ENCODE measurements around the gene SLC25A29.

Gene SLC25A29

DNA sequence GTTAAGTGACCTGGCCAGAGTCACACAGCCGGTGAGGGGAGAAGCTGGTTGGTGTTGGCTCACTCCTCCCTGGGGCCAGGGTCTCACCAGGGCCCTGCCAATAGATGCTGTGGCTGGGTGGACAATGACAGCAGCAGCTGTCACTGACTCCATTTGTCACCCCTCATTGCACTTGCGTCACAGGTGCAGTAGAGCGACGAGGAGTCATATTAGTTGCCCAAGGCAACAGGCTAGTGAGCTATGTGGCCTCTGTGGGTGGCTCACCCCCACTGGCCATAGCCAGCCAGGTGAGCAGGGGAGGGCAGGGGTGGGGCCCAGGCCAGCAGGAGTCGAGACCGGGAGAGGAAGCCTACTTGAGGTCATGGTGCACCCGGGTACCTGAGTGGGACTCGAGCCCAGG, 26.6 kb upstream of the SLC25A29 start:
- Histone ChIP-seq H3K36me3 (ENCODE audit: control insufficient read depth in 5 of 5, insufficient read depth in 5 of 5, low read length in 5 of 5) (peaks cover 0 to 43% (median 34%) of the 10 kb centered on the region in 5 donors), H3K9ac (ENCODE audit: low read length in 5 of 5) (no peak overlapping the region), H3K4me3 (ENCODE audit: low read depth in 1 of 5, low read length in 5 of 5) (no peak overlapping the region), H3K9me3 (ENCODE audit: control insufficient read depth in 5 of 5, low read length in 5 of 5) (no peaks in the 10 kb centered on the region), H3K27ac (ENCODE audit: low read depth, low read length) (no peak overlapping the region), H3K27me3 (ENCODE audit: control insufficient read depth in 5 of 5, insufficient read depth in 4 of 5, low read length in 5 of 5) (no peaks in the 10 kb centered on the region), H3K4me1 (ENCODE audit: control insufficient read depth in 5 of 5, insufficient read depth in 5 of 5, low read length in 5 of 5) (peaks cover 0 to 17% (median 9%) of the 10 kb centered on the region in 5 donors)

- Histone ChIP-seq H3K36me3 (ENCODE audit: control insufficient read depth in 5 of 5, insufficient read depth in 5 of 5, low read length in 5 of 5) (peaks cover 0 to 37% (median 28%) of the 10 kb centered on the region in 5 donors), H3K4me3 (ENCODE audit: low read depth in 1 of 5, low read length in 5 of 5) (no peak overlapping the region), H3K27ac (ENCODE audit: low read depth, low read length) (no peak overlapping the region), H3K9me3 (ENCODE audit: control insufficient read depth in 5 of 5, low read length in 5 of 5) (no peaks in the 10 kb centered on the region), H3K4me1 (ENCODE audit: control insufficient read depth in 5 of 5, insufficient read depth in 5 of 5, low read length in 5 of 5) (peaks cover 0 to 17% (median 9%) of the 10 kb centered on the region in 5 donors), H3K9ac (ENCODE audit: low read length in 5 of 5) (no peak overlapping the region), H3K27me3 (ENCODE audit: control insufficient read depth in 5 of 5, insufficient read depth in 4 of 5, low read length in 5 of 5) (no peaks in the 10 kb centered on the region)
These were observed 25.9 kb upstream of the SLC25A29 start for GRCh38 chr14:100332071-100332639.

DNA sequence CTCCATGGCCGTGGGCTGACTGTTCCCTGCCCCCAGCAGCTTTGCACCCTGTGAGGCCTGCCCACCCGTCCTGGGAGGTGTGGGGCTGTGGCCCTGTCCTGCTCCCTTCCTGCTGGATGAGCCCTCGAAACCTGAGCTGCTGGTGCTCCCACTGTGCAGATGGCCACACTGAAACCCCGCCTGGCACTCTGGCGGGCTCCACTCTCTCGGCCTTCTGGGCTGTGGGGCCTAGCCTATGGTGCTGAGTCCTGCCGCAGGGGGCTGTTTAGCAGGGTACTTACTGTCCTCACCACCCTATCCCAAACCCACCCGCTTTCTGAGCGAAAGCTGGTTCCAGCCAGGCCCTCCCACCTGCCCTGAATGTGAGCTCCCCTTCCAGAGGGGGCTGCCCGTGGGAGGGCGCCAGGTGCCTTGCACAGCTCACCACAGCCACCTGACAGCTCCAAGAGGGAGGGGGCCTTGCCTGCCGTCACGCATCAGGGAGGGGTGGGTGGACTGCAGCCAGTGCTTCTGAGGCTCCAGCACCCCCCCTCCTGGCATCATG, 24.2 kb upstream of the SLC25A29 start:
- Histone ChIP-seq H3K4me1 (ENCODE audit: control insufficient read depth in 5 of 5, insufficient read depth in 5 of 5, low read length in 5 of 5) (peaks cover 0 to 17% (median 9%) of the 10 kb centered on the region in 5 donors), H3K27ac (ENCODE audit: low read depth, low read length) (no peak overlapping the region), H3K9ac (ENCODE audit: low read length in 5 of 5) (no peak overlapping the region), H3K36me3 (ENCODE audit: control insufficient read depth in 5 of 5, insufficient read depth in 5 of 5, low read length in 5 of 5) (peaks cover 0 to 24% (median 19%) of the 10 kb centered on the region in 5 donors), H3K9me3 (ENCODE audit: control insufficient read depth in 5 of 5, low read length in 5 of 5) (no peaks in the 10 kb centered on the region), H3K4me3 (ENCODE audit: low read depth in 1 of 5, low read length in 5 of 5) (no peak overlapping the region), H3K27me3 (ENCODE audit: control insufficient read depth in 5 of 5, insufficient read depth in 4 of 5, low read length in 5 of 5) (no peaks in the 10 kb centered on the region)

DNA sequence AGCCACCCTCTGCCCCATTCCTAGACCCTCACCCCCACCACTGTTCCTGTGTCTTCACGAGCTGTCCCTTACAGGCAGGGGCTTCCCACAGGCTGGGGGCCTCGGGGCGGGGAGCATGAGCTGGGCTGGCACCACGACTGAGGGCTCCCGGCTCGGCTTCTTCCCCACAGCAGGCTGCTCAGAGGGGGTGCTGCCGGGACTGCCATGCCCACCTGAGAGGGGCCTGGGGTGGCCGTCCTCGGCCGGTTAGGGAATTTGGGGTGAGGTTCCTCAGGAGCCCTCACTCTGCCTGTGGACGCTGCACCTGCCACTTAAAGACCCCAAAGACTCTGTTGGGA, 23.7 kb upstream of the SLC25A29 start:
- Histone ChIP-seq H3K27me3 (ENCODE audit: control insufficient read depth in 5 of 5, insufficient read depth in 4 of 5, low read length in 5 of 5) (no peaks in the 10 kb centered on the region), H3K9ac (ENCODE audit: low read length in 5 of 5) (no peak overlapping the region), H3K27ac (ENCODE audit: low read depth, low read length) (no peak overlapping the region), H3K36me3 (ENCODE audit: control insufficient read depth in 5 of 5, insufficient read depth in 5 of 5, low read length in 5 of 5) (peaks cover 0 to 22% (median 16%) of the 10 kb centered on the region in 5 donors), H3K4me1 (ENCODE audit: control insufficient read depth in 5 of 5, insufficient read depth in 5 of 5, low read length in 5 of 5) (peaks cover 0 to 17% (median 9%) of the 10 kb centered on the region in 5 donors), H3K4me3 (ENCODE audit: low read depth in 1 of 5, low read length in 5 of 5) (no peak overlapping the region), H3K9me3 (ENCODE audit: control insufficient read depth in 5 of 5, low read length in 5 of 5) (no peaks in the 10 kb centered on the region)

DNA sequence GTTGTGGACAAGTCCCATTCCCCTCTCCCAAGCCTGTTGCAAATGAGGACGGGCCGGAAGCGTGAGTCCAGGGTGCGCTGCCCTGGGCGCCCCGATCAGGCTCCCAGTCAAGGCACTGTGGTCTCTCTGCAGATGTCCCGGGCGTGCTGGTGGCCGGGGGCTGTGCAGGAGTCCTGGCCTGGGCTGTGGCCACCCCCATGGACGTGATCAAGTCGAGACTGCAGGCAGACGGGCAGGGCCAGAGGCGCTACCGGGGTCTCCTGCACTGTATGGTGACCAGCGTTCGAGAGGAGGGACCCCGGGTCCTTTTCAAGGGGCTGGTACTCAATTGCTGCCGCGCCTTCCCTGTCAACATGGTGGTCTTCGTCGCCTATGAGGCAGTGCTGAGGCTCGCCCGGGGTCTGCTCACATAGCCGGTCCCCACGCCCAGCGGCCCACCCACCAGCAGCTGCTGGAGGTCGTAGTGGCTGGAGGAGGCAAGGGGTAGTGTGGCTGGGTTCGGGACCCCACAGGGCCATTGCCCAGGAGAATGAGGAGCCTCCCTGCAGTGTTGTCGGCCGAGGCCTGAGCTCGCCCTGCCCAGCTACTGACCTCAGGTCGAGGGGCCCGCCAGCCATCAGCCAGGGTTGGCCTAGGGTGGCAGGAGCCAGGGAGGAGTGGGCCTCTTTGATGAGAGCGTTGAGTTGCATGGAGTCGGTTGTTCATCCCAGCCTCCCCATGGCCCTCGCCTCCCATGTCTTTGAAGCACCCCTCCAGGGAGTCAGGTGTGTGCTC, 23.2 kb upstream of the SLC25A29 start:
- H3K27me3 ChIP-seq (ENCODE audit: control insufficient read depth in 5 of 5, insufficient read depth in 4 of 5, low read length in 5 of 5): no peaks in the 10 kb centered on the region
- H3K27ac ChIP-seq (ENCODE audit: low read depth, low read length): no peak overlapping the region
- no peaks in the 10 kb centered on the region for H3K9me3 ChIP-seq (ENCODE audit: control insufficient read depth in 5 of 5, low read length in 5 of 5)
- peaks cover 0 to 17% (median 9%) of the 10 kb centered on the region in 5 donors for H3K4me1 ChIP-seq (ENCODE audit: control insufficient read depth in 5 of 5, insufficient read depth in 5 of 5, low read length in 5 of 5)
- no peak overlapping the region for H3K4me3 ChIP-seq (ENCODE audit: low read depth in 1 of 5, low read length in 5 of 5)
- peaks cover 0 to 16% (median 10%) of the 10 kb centered on the region in 5 donors for H3K36me3 ChIP-seq (ENCODE audit: control insufficient read depth in 5 of 5, insufficient read depth in 5 of 5, low read length in 5 of 5)
- no peak overlapping the region for H3K9ac ChIP-seq (ENCODE audit: low read length in 5 of 5)

GRCh38 chr14:100328495-100329163, 22.4 kb upstream of the SLC25A29 start:
- H3K4me1 ChIP-seq (ENCODE audit: control insufficient read depth in 5 of 5, insufficient read depth in 5 of 5, low read length in 5 of 5): peaks cover 0 to 9% (median 5%) of the 10 kb centered on the region in 5 donors
- no peak overlapping the region for H3K9ac ChIP-seq (ENCODE audit: low read length in 5 of 5)
- peaks cover 0 to 10% (median 2%) of the 10 kb centered on the region in 5 donors for H3K36me3 ChIP-seq (ENCODE audit: control insufficient read depth in 5 of 5, insufficient read depth in 5 of 5, low read length in 5 of 5)
- no peaks in the 10 kb centered on the region for H3K9me3 ChIP-seq (ENCODE audit: control insufficient read depth in 5 of 5, low read length in 5 of 5)
- no peaks in the 10 kb centered on the region for H3K27me3 ChIP-seq (ENCODE audit: control insufficient read depth in 5 of 5, insufficient read depth in 4 of 5, low read length in 5 of 5)
- H3K4me3 ChIP-seq (ENCODE audit: low read depth in 1 of 5, low read length in 5 of 5): no peak overlapping the region
- H3K27ac ChIP-seq (ENCODE audit: low read depth, low read length): no peak overlapping the region

- Histone ChIP-seq H3K9ac (ENCODE audit: low read length in 5 of 5) (no peak overlapping the region), H3K4me1 (ENCODE audit: control insufficient read depth in 5 of 5, insufficient read depth in 5 of 5, low read length in 5 of 5) (no peaks in the 10 kb centered on the region), H3K27me3 (ENCODE audit: control insufficient read depth in 5 of 5, insufficient read depth in 4 of 5, low read length in 5 of 5) (no peaks in the 10 kb centered on the region), H3K27ac (ENCODE audit: low read depth, low read length) (no peak overlapping the region), H3K36me3 (ENCODE audit: control insufficient read depth in 5 of 5, insufficient read depth in 5 of 5, low read length in 5 of 5) (no peaks in the 10 kb centered on the region), H3K9me3 (ENCODE audit: control insufficient read depth in 5 of 5, low read length in 5 of 5) (no peaks in the 10 kb centered on the region), H3K4me3 (ENCODE audit: low read depth in 1 of 5, low read length in 5 of 5) (no peak overlapping the region)
These were observed 20.9 kb upstream of the SLC25A29 start for GRCh38 chr14:100327128-100327527.

- H3K4me1 ChIP-seq (ENCODE audit: control insufficient read depth in 5 of 5, insufficient read depth in 5 of 5, low read length in 5 of 5): no peaks in the 10 kb centered on the region
These were observed 19.7 kb upstream of the SLC25A29 start for GRCh38 chr14:100325958-100326357.

GRCh38 chr14:100325231-100325632, 19.0 kb upstream of the SLC25A29 start:
- no peaks in the 10 kb centered on the region for H3K9me3 ChIP-seq (ENCODE audit: control insufficient read depth in 5 of 5, low read length in 5 of 5)
- no peaks in the 10 kb centered on the region for H3K27me3 ChIP-seq (ENCODE audit: control insufficient read depth in 5 of 5, insufficient read depth in 4 of 5, low read length in 5 of 5)
- no peaks in the 10 kb centered on the region for H3K36me3 ChIP-seq (ENCODE audit: control insufficient read depth in 5 of 5, insufficient read depth in 5 of 5, low read length in 5 of 5)
- H3K9ac ChIP-seq (ENCODE audit: low read length in 5 of 5): no peak overlapping the region
- H3K4me3 ChIP-seq (ENCODE audit: low read depth in 1 of 5, low read length in 5 of 5): no peak overlapping the region
- H3K27ac ChIP-seq (ENCODE audit: low read depth, low read length): no peak overlapping the region
- no peaks in the 10 kb centered on the region for H3K4me1 ChIP-seq (ENCODE audit: control insufficient read depth in 5 of 5, insufficient read depth in 5 of 5, low read length in 5 of 5)

More at GRCh38 chr14:100325958-100326357, 19.7 kb upstream of the SLC25A29 start:
- Histone ChIP-seq H3K27ac (ENCODE audit: low read depth, low read length) (no peak overlapping the region), H3K4me3 (ENCODE audit: low read depth in 1 of 5, low read length in 5 of 5) (no peak overlapping the region), H3K9ac (ENCODE audit: low read length in 5 of 5) (no peak overlapping the region), H3K36me3 (ENCODE audit: control insufficient read depth in 5 of 5, insufficient read depth in 5 of 5, low read length in 5 of 5) (no peaks in the 10 kb centered on the region), H3K27me3 (ENCODE audit: control insufficient read depth in 5 of 5, insufficient read depth in 4 of 5, low read length in 5 of 5) (no peaks in the 10 kb centered on the region), H3K9me3 (ENCODE audit: control insufficient read depth in 5 of 5, low read length in 5 of 5) (no peaks in the 10 kb centered on the region)

DNA sequence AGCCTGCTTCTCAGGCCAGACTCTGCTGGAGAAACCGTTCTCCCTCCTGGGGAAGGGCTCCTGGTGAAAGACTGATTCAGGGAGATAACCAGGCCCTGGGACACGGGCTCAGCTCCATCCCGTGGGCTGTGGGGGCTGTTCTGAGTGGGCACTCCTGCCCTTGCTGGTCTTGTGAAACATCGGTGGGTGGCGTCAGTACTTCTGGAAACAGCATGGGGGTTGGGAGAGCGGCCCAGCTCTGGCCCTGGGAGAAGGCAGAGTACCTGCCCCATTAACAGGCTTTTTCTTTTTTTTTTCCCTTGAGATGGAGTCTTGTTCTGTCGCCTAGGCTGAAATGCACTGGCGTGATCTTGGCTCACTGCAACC, 17.7 kb upstream of the SLC25A29 start:
- H3K27ac ChIP-seq (ENCODE audit: low read depth, low read length): no peak overlapping the region
- no peaks in the 10 kb centered on the region for H3K27me3 ChIP-seq (ENCODE audit: control insufficient read depth in 5 of 5, insufficient read depth in 4 of 5, low read length in 5 of 5)
- no peaks in the 10 kb centered on the region for H3K9me3 ChIP-seq (ENCODE audit: control insufficient read depth in 5 of 5, low read length in 5 of 5)
- H3K4me3 ChIP-seq (ENCODE audit: low read depth in 1 of 5, low read length in 5 of 5): no peak overlapping the region
- no peak overlapping the region for H3K9ac ChIP-seq (ENCODE audit: low read length in 5 of 5)
- no peaks in the 10 kb centered on the region for H3K4me1 ChIP-seq (ENCODE audit: control insufficient read depth in 5 of 5, insufficient read depth in 5 of 5, low read length in 5 of 5)
- no peaks in the 10 kb centered on the region for H3K36me3 ChIP-seq (ENCODE audit: control insufficient read depth in 5 of 5, insufficient read depth in 5 of 5, low read length in 5 of 5)

Data from subcutaneous abdominal adipose tissue (tissue), 5 donors.